Esophagus squamous epithelium (tissue), 5 donors: ENCODE measurements around the gene SLC36A2. TPM values are rescaled to one million over a fixed set of nuclear protein-coding genes. Genes with fewer than 3 reads are reported as not detected.

ENCODE experiments used
- DNase-seq: peaks from one replicate; lab custom pipeline; 2025; lab: John Stamatoyannopoulos, UW
- H3K27ac ChIP-seq, 4 donors: fragments of 200-600 bp; sonication (generic); one replicate each; pipeline ENCODE4 v1.5.1; 2016 to 2019; ENCODE audit warnings: mild to moderate bottlenecking in 1 of 4
- H3K27me3 ChIP-seq, 4 donors: fragments of 200-600 bp; sonication (generic); 1 replicate in 3 of 4; 2 replicates in 1 of 4; pipeline versions ENCODE4 v1.5.1 to v1.6.0; 2017 to 2021; ENCODE audit warnings: antibody characterized with exemption in 1 of 4
- H3K36me3 ChIP-seq, 3 donors: fragments of 200-600 bp; sonication (generic); one replicate each; pipeline ENCODE4 v1.5.1; 2016 to 2019
- H3K4me1 ChIP-seq, 3 donors: fragments of 200-600 bp; sonication (generic); one replicate each; pipeline ENCODE4 v1.5.1; 2017 to 2019
- H3K4me3 ChIP-seq, 4 donors: fragments of 200-600 bp; sonication (generic); 1 replicate in 3 of 4; 2 replicates in 1 of 4; pipeline ENCODE4 v1.5.1; 2016 to 2019; ENCODE audit warnings: mild to moderate bottlenecking in 2 of 4, moderate library complexity in 1 of 4
- H3K9me3 ChIP-seq, 3 donors: fragments of 200-600 bp; sonication (generic); one replicate each; pipeline ENCODE4 v1.5.1; 2016 to 2019
- POLR2A ChIP-seq, 4 donors: fragments of 450-650 bp; IDR thresholded peaks; one replicate each; pipeline ENCODE4 v1.6.1; 2017; ENCODE audit warnings: antibody characterized with exemption in 4 of 4, mild to moderate bottlenecking in 4 of 4, moderate library complexity in 3 of 4
- WGBS, 2 donors: methylation state at CpG; one replicate each; pipeline ENCODE4 v1.1.5; 2018; 5-methylcytosine and 5-hydroxymethylcytosine counted together
- intact Hi-C: fragments of 100-400 bp; cut with DNase I; formaldehyde crosslinking; loops from one replicate; pipeline ENCODE4 v1.15.0; 2022
- total RNA-seq, 4 donors: library from RNA; depleted of rRNA; stranded (reverse); fragments of >200 nt; gene quantifications; one replicate each; pipeline ENCODE4 v1.1.0, GENCODE V29; 2016
- TF ChIP-seq, protein P1 (sequence below), 6 experiments: fragments of 450-650 bp in 4 of 6; fragments of 200-600 bp in 2 of 6; sonication (generic) in 2 of 6; IDR thresholded peaks; one replicate each; pipeline ENCODE4 v1.5.1; 2016 to 2019; ENCODE audit warnings: antibody characterized with exemption in 6 of 6, mild to moderate bottlenecking in 4 of 6, moderate library complexity in 4 of 6
- donor health status: DM: yes; HTN: yes; CAD: no.

SLC36A2 gene
- total RNA-seq, 4 donors from 2014 or later, result not detected

DNA sequence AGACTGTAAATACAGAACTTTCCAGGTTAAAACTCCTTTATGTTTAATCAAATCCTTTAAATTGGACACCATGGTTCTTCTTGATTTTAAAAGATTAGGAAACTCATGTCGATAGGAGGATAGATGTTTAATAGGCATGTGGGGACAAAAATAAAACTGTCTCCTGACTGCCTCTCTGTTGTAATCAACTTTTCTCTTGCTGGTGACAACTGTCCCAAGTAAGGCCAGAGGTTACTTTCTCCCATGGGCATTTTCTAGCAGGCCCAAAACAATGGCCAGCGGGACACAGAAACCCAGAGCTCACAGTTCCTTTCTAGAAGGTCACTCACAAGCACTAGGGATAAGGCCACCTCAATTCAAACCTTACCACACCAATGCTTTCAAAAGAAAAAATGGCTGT is 14.5 kb downstream of the SLC36A2 start:
- DNase-seq, result no peak
- Histone ChIP-seq H3K9me3 (no peaks in the 10 kb centered on the region), H3K27me3 (no peaks in the 10 kb centered on the region), H3K4me1 (no peaks in the 10 kb centered on the region), H3K27ac (no peak overlapping the region), H3K4me3 (no peak overlapping the region), H3K36me3 (no peaks in the 10 kb centered on the region)
- 75 to 90% methylated on average over 2 of the region's 2 CpGs for WGBS, 2 donors
- intact Hi-C loops, result no loop called here
- TF ChIP-seq POLR2A (IDR thresholded peaks at IDR 0.05), result no peak
- TF ChIP-seq, protein P1, sequence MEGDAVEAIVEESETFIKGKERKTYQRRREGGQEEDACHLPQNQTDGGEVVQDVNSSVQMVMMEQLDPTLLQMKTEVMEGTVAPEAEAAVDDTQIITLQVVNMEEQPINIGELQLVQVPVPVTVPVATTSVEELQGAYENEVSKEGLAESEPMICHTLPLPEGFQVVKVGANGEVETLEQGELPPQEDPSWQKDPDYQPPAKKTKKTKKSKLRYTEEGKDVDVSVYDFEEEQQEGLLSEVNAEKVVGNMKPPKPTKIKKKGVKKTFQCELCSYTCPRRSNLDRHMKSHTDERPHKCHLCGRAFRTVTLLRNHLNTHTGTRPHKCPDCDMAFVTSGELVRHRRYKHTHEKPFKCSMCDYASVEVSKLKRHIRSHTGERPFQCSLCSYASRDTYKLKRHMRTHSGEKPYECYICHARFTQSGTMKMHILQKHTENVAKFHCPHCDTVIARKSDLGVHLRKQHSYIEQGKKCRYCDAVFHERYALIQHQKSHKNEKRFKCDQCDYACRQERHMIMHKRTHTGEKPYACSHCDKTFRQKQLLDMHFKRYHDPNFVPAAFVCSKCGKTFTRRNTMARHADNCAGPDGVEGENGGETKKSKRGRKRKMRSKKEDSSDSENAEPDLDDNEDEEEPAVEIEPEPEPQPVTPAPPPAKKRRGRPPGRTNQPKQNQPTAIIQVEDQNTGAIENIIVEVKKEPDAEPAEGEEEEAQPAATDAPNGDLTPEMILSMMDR (IDR thresholded peaks at IDR 0.05), result no peak

DNA sequence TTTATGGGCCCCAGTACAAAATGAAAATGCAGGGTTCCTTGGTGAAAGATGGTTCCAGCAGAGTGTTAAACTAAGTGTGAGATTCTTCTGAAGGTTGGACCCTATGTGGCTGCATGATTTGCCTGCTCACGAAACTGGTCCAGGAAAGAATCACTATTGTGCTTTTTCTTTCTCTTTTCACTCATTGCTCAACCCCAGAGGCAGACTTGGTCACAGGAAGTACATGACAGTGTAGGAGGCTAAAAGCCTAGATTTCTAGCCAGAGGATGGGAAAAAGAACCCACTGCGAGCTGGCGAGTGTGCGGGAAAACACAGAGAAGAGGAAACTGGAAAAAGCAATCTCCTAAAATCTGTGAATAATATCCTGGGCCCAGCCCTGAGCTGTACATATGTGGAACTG is 18.6 kb downstream of the SLC36A2 start:
- DNase-seq, result no peak
- Histone ChIP-seq H3K4me3 (no peak overlapping the region), H3K27ac (no peak overlapping the region), H3K4me1 (no peaks in the 10 kb centered on the region), H3K36me3 (no peaks in the 10 kb centered on the region), H3K9me3 (no peaks in the 10 kb centered on the region), H3K27me3 (peaks cover 0 to 6% (median 0%) of the 10 kb centered on the region in 4 donors)
- intact Hi-C loops, result no loop called here
- 89 to 91% methylated on average over 4 of the region's 4 CpGs for WGBS, 2 donors
- no peak for TF ChIP-seq POLR2A (IDR thresholded peaks at IDR 0.05)
- TF ChIP-seq, protein P1 (IDR thresholded peaks at IDR 0.05), result no peak

DNA sequence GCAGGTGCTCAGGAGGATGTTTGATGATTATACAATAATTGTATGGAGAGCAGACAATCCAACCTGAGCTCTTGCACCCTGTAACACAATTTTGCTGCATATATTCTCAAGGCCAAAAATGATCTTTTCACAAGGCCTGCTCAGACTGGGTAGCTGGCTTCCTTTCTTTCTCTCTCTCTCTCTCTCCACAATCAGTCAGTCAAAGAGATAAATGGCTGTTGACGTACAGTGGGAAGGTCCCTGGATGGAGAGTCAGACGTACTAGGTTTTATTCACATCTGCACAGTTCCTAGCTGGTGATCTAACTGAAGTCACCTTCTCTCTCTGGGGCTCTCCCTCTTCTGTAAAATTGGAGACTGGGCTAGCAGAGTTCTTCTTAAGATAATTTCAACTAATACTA is 19.8 kb downstream of the SLC36A2 start:
- Histone ChIP-seq H3K27ac (no peak overlapping the region), H3K4me1 (no peaks in the 10 kb centered on the region), H3K4me3 (no peak overlapping the region), H3K27me3 (peaks cover 0 to 6% (median 0%) of the 10 kb centered on the region in 4 donors), H3K9me3 (no peaks in the 10 kb centered on the region), H3K36me3 (no peaks in the 10 kb centered on the region)
- TF ChIP-seq POLR2A (IDR thresholded peaks at IDR 0.05), result no peak
- TF ChIP-seq, protein P1 (IDR thresholded peaks at IDR 0.05), result no peak
- intact Hi-C loops, result no loop called here
- 57 to 70% methylated on average over 2 of the region's 2 CpGs for WGBS, 2 donors
- no peak for DNase-seq

DNA sequence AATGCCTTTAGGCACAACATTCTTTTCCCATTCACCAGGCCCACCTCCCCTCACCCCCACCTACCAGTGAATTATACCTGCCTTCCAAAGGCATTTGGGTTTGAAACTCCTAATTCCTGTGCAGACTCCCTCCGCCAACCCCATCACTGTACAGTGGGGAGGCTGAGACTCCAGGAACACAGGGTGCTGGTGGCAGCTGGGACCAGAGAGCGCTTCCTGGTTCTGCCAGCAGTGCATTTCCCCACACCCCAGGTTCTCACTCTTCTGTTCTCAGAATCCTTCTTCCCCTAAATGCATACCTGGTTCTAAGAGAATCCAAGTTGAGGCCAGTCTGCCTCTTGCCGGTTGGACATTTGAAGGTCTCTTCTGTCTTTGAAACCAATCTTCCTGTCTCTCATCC is 21.1 kb downstream of the SLC36A2 start:
- 91 to 92% methylated on average over 3 of the region's 3 CpGs for whole genome bisulfite sequencing, 2 donors
- no peak for TF ChIP-seq POLR2A (IDR thresholded peaks at IDR 0.05)
- TF ChIP-seq, protein P1 (IDR thresholded peaks at IDR 0.05), result no peak
- intact Hi-C loops, result no loop called here
- H3K9me3 ChIP-seq, result no peaks in the 10 kb centered on the region
- peaks cover 0 to 6% (median 0%) of the 10 kb centered on the region in 4 donors for H3K27me3 ChIP-seq
- no peaks in the 10 kb centered on the region for H3K36me3 ChIP-seq
- H3K4me3 ChIP-seq, result no peak overlapping the region
- no peak overlapping the region for H3K27ac ChIP-seq
- no peak for DNase-seq
- no peaks in the 10 kb centered on the region for H3K4me1 ChIP-seq

DNA sequence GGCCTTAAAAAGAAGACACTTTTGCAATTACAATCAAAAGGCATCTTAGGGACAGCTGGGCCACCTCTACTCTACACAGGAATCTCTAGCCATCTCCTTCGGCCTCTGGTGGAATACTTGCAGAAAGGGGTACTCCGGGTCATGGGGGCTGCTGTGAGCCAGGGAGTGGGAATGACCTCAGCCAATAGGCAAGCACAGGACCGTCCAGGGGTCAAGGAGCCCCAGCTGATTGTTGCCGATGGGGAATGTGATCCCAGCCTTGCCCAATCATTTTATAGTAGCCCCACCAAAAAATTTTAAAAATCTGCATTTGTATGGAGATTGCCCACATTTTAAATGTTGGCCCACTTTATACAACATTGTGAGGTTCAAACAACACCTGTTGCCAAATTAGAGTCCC is 26.9 kb downstream of the SLC36A2 start:
- H3K27me3 ChIP-seq, result peaks cover 0 to 6% (median 0%) of the 10 kb centered on the region in 4 donors
- H3K9me3 ChIP-seq, result no peaks in the 10 kb centered on the region
- no peaks in the 10 kb centered on the region for H3K36me3 ChIP-seq
- no peak for DNase-seq
- 73 to 86% methylated on average over 4 of the region's 4 CpGs for WGBS, 2 donors
- TF ChIP-seq, protein P1 (IDR thresholded peaks at IDR 0.05), result no peak
- TF ChIP-seq POLR2A (IDR thresholded peaks at IDR 0.05), result no peak
- H3K4me3 ChIP-seq, result no peak overlapping the region
- no peak overlapping the region for H3K27ac ChIP-seq
- peaks cover 0 to 4% (median 3%) of the 10 kb centered on the region in 3 donors for H3K4me1 ChIP-seq
- intact Hi-C loops, result no loop called here
